Measurements from ENCODE around the gene WDFY1.

The WDFY1 gene

GRCh38 chr2:223967981-223968380, 22.8 kb upstream of the WDFY1 start:
- Histone ChIP-seq H3K27me3 (ENCODE audit: insufficient read depth, low read length, poor library complexity) (no peaks in the 10 kb centered on the region), H3K9me3 (ENCODE audit: insufficient read depth, low read length, severe bottlenecking) (no peaks in the 10 kb centered on the region), H2AFZ (ENCODE audit: low read depth, low read length) (no peak overlapping the region), H3K27ac (ENCODE audit: low read length) (no peak overlapping the region), H3K79me2 (ENCODE audit: insufficient read depth, low read length) (peaks cover 9% of the 10 kb centered on the region), H3K36me3 (ENCODE audit: insufficient read depth, low read length) (peaks cover 40% of the 10 kb centered on the region), H3K4me3 (ENCODE audit: low read depth in 1 of 2, low read length in 2 of 2) (no peak overlapping the region), H3K9ac (ENCODE audit: low read depth, low read length) (no peak overlapping the region), H4K20me1 (ENCODE audit: insufficient read depth, low read length) (no peaks in the 10 kb centered on the region; the same call in 1 of the 2 replicates), H3K4me1 (ENCODE audit: insufficient read depth, low read length) (no peaks in the 10 kb centered on the region), H3K4me2 (ENCODE audit: insufficient read depth, low read length) (no peak overlapping the region)
- TF ChIP-seq, protein P1, sequence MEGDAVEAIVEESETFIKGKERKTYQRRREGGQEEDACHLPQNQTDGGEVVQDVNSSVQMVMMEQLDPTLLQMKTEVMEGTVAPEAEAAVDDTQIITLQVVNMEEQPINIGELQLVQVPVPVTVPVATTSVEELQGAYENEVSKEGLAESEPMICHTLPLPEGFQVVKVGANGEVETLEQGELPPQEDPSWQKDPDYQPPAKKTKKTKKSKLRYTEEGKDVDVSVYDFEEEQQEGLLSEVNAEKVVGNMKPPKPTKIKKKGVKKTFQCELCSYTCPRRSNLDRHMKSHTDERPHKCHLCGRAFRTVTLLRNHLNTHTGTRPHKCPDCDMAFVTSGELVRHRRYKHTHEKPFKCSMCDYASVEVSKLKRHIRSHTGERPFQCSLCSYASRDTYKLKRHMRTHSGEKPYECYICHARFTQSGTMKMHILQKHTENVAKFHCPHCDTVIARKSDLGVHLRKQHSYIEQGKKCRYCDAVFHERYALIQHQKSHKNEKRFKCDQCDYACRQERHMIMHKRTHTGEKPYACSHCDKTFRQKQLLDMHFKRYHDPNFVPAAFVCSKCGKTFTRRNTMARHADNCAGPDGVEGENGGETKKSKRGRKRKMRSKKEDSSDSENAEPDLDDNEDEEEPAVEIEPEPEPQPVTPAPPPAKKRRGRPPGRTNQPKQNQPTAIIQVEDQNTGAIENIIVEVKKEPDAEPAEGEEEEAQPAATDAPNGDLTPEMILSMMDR (IDR thresholded peaks at IDR 0.05; ENCODE audit: borderline replicate concordance, extremely low read depth, low read length, poor library complexity, severe bottlenecking) = no peak
- TF ChIP-seq EZH2 (IDR thresholded peaks at IDR 0.05; ENCODE audit: borderline replicate concordance, low read depth, low read length, severe bottlenecking) = no peak
- ATAC-seq (ENCODE audit: insufficient read depth, low read depth) (no peak), DNase-seq (no peak)

DNA sequence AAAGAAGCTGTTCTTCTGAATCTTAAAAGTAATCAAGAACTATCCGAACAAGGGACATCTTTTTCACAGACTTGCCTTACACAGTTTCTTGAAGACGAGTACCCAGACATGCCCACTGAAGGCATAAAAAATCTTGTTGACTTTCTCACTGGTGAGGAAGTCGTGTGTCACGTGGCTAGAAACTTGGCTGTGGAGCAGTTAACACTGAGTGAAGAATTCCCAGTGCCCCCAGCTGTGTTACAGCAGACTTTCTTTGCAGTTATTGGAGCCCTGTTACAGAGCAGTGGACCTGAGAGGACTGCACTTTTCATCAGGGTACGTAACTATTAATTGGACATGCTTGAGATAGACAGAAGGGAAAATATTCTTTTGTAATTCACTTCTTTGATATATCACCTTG, 14.6 kb upstream of the WDFY1 start:
- H3K9ac ChIP-seq (ENCODE audit: low read depth, low read length) = no peak overlapping the region
- peaks cover 66% of the 10 kb centered on the region for H3K79me2 ChIP-seq (ENCODE audit: insufficient read depth, low read length)

GRCh38 chr2:223957092-223957851, 12.1 kb upstream of the WDFY1 start, which contains the start of gene MRPL44:
Gene MRPL44, plus strand, starts transcription at chr2:223957463. Its CDS starts 10 bp downstream, at chr2:223957473.
- Histone ChIP-seq H3K9me3 (ENCODE audit: insufficient read depth, low read length, severe bottlenecking) (no peaks in the 10 kb centered on the region), H3K4me3 (ENCODE audit: low read depth in 1 of 2, low read length in 2 of 2) (peak within 1 kb of the TSS; percentile 94 to 100), H3K9ac (ENCODE audit: low read depth, low read length) (peak within 1 kb of the TSS; percentile 90), H3K4me2 (ENCODE audit: insufficient read depth, low read length) (peak within 1 kb of the TSS; percentile 91), H3K27ac (ENCODE audit: low read length) (peak within 1 kb of the TSS; percentile 92), H3K27me3 (ENCODE audit: insufficient read depth, low read length, poor library complexity) (no peaks in the 10 kb centered on the region), H3K36me3 (ENCODE audit: insufficient read depth, low read length) (peaks cover 29% of the 10 kb centered on the region), H2AFZ (ENCODE audit: low read depth, low read length) (peak within 1 kb of the TSS; percentile 98), H3K79me2 (ENCODE audit: insufficient read depth, low read length) (peaks cover 50% of the 10 kb centered on the region), H3K4me1 (ENCODE audit: insufficient read depth, low read length) (peaks cover 51% of the 10 kb centered on the region), H4K20me1 (ENCODE audit: insufficient read depth, low read length) (peaks cover 19% of the 10 kb centered on the region; the same call in 1 of the 2 replicates)
- peak; percentile 99 for ATAC-seq (ENCODE audit: insufficient read depth, low read depth)
- TF ChIP-seq EZH2 (IDR thresholded peaks at IDR 0.05; ENCODE audit: borderline replicate concordance, low read depth, low read length, severe bottlenecking) = no peak
- TF ChIP-seq, protein P1 (IDR thresholded peaks at IDR 0.05; ENCODE audit: borderline replicate concordance, extremely low read depth, low read length, poor library complexity, severe bottlenecking) = no peak
- DNase-seq = peak; percentile 94

More for the DNA sequence above, 14.6 kb upstream of the WDFY1 start:
- Histone ChIP-seq H3K36me3 (ENCODE audit: insufficient read depth, low read length) (peaks cover 44% of the 10 kb centered on the region), H3K4me1 (ENCODE audit: insufficient read depth, low read length) (peaks cover 53% of the 10 kb centered on the region), H3K27me3 (ENCODE audit: insufficient read depth, low read length, poor library complexity) (no peaks in the 10 kb centered on the region), H3K4me3 (ENCODE audit: low read depth in 1 of 2, low read length in 2 of 2) (peak overlapping the region in 1 of 2 experiments; percentile 39; a peak in 1 of 4 replicates), H3K9me3 (ENCODE audit: insufficient read depth, low read length, severe bottlenecking) (no peaks in the 10 kb centered on the region), H3K4me2 (ENCODE audit: insufficient read depth, low read length) (peak overlapping the region; percentile 91), H2AFZ (ENCODE audit: low read depth, low read length) (no peak overlapping the region), H3K27ac (ENCODE audit: low read length) (no peak overlapping the region), H4K20me1 (ENCODE audit: insufficient read depth, low read length) (peaks cover 20% of the 10 kb centered on the region; the same call in 1 of the 2 replicates)
- no peak for TF ChIP-seq EZH2 (IDR thresholded peaks at IDR 0.05; ENCODE audit: borderline replicate concordance, low read depth, low read length, severe bottlenecking)
- TF ChIP-seq, protein P1 (IDR thresholded peaks at IDR 0.05; ENCODE audit: borderline replicate concordance, extremely low read depth, low read length, poor library complexity, severe bottlenecking) = no peak
- ATAC-seq (ENCODE audit: insufficient read depth, low read depth) (no peak), DNase-seq (no peak)
